PC-3 (cell line): ENCODE results near the gene HTD2. TPM values are rescaled to one million over a fixed set of nuclear protein-coding genes. Genes with fewer than 3 reads are reported as not detected.
A peak's percentile ranks its signal among the peaks of the same experiment; 100 is the strongest.

Experiments
- ATAC-seq: fragments of 200-7000 bp; cut with Tn5 transposase; 2 replicates; pipeline ENCODE4 v1.9.1; 2020; ENCODE audit warnings: mild to moderate bottlenecking, moderate library complexity
- BruUV-seq: library from RNA; stranded (reverse); fragments of 400-500 nt; replicated peaks from 2 replicates; lab custom pipeline; 2021; lab: Mats Ljungman, UMichigan
- CTCF ChIA-PET: fragments of 300-600 bp; sonication (Branson Sonifier 250); formaldehyde crosslinking; loops from one replicate; lab custom pipeline; 2022; ENCODE audit warnings: antibody characterized with exemption; lab: Charles Lee
- POLR2A ChIA-PET: fragments of 300-600 bp; sonication (Branson Sonifier 250); formaldehyde crosslinking; loops from one replicate; lab custom pipeline; 2022; ENCODE audit warnings: antibody characterized with exemption; ENCODE audit not compliant: unreplicated experiment; lab: Charles Lee
- DNase-seq: peaks from one replicate; pipeline ENCODE4 v3.0.0-alpha.2; 2015
- H2AFZ ChIP-seq: fragments of 300-600 bp; sonication (generic); 2 replicates; pipeline ENCODE4 v1.6.0; 2016; ENCODE audit warnings: antibody characterized with exemption, low read length
- H3F3A ChIP-seq: fragments of 300-600 bp; sonication (generic); one replicate; pipeline ENCODE4 v1.6.0; 2017; ENCODE audit warnings: antibody characterized with exemption, low read length, control low read depth, mild to moderate bottlenecking; ENCODE audit not compliant: unreplicated experiment
- H3K27ac ChIP-seq: fragments of 300-600 bp; sonication (generic); 2 replicates; pipeline ENCODE4 v1.5.1; 2016; ENCODE audit warnings: mild to moderate bottlenecking, low read length
- H3K27me3 ChIP-seq: fragments of 300-600 bp; sonication (generic); 2 replicates; pipeline ENCODE4 v1.6.1; 2016; ENCODE audit warnings: low read length, mixed read lengths
- H3K36me3 ChIP-seq: fragments of 300-600 bp; sonication (generic); 2 replicates; pipeline ENCODE4 v1.6.1; 2016; ENCODE audit warnings: low read depth, mixed run types, low read length, mixed read lengths
- H3K4me1 ChIP-seq: fragments of 300-600 bp; sonication (generic); 2 replicates; pipeline ENCODE4 v1.5.1; 2016; ENCODE audit warnings: low read length; ENCODE audit not compliant: insufficient read depth
- H3K4me2 ChIP-seq: fragments of 300-600 bp; sonication (generic); 2 replicates; pipeline ENCODE4 v1.6.0; 2016; ENCODE audit warnings: low read length
- H3K4me3 ChIP-seq: fragments of 300-600 bp; sonication (generic); 2 replicates; pipeline ENCODE4 v1.5.1; 2016; ENCODE audit warnings: mild to moderate bottlenecking, low read length, mixed read lengths
- H3K79me2 ChIP-seq: fragments of 300-600 bp; sonication (generic); 2 replicates; pipeline ENCODE4 v1.6.1; 2017; ENCODE audit warnings: low read length, mixed read lengths
- H3K9ac ChIP-seq: fragments of 300-600 bp; sonication (generic); 2 replicates; pipeline ENCODE4 v1.6.0; 2016; ENCODE audit warnings: mild to moderate bottlenecking, low read length
- H3K9me2 ChIP-seq: fragments of 300-600 bp; sonication (generic); replicated peaks from 2 replicates; pipeline ENCODE4 v1.6.1; 2016; ENCODE audit warnings: mixed run types, low read length, mixed read lengths
- H3K9me3 ChIP-seq: fragments of 300-600 bp; sonication (generic); 2 replicates; pipeline ENCODE4 v1.6.1; 2016; ENCODE audit warnings: low read length, mixed read lengths
- H4K20me1 ChIP-seq: fragments of 300-600 bp; sonication (generic); 2 replicates; pipeline ENCODE4 v1.6.1; 2016; ENCODE audit warnings: low read length, mixed read lengths
- EZH2 ChIP-seq: fragments of 300-600 bp; sonication (generic); IDR thresholded peaks from one replicate; pipeline ENCODE4 v1.6.1; 2017; ENCODE audit warnings: antibody characterized with exemption, mild to moderate bottlenecking, low read length; ENCODE audit not compliant: unreplicated experiment
- EZH2phosphoT487 ChIP-seq: fragments of 300-600 bp; sonication (generic); IDR thresholded peaks from 2 replicates; pipeline ENCODE4 v1.6.1; 2018; ENCODE audit warnings: mild to moderate bottlenecking, antibody characterized with exemption, low read length, borderline replicate concordance
- intact Hi-C: fragments of 100-400 bp; cut with micrococcal nuclease; formaldehyde crosslinking; loops from 2 replicates; pipeline ENCODE4 v1.9.0; 2023
- total RNA-seq: library from RNA; depleted of rRNA; stranded (reverse); fragments of >200 nt; gene quantifications from 2 replicates; pipeline ENCODE4 v1.2.3, GENCODE V29; 2014
- TF ChIP-seq, protein P1 (sequence below): fragments of 300-600 bp; sonication (generic); conservative IDR thresholded peaks from 2 replicates; pipeline ENCODE4 v1.5.1; 2017; ENCODE audit warnings: antibody characterized with exemption, low read depth, mild to moderate bottlenecking, low read length

HTD2 gene
- total RNA-seq, 1 experiment from 2014 or later, result 6.9 TPM

DNA sequence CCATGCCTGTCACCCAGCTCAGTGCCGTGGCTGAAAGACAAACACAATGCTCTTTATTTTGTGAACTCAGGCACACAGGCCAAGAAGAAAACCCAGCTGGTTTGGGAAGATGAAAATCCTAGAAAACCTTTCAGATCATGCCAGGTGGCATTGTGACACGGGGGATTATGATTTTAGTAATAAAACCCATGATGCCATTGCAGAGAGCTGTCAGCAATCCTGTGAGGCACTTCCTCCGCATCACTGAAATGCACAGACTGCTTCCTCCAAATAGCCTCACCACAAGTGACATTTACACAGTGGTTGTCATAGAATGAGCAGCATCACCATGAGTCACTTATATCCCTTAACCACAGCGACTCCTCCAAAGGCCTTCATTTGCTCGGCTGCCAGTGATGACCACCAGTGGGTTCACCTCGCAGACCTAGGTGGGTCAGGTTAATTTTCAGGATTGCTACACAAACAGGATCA, 46.0 kb upstream of the HTD2 start:
- peak; percentile 96 for DNase-seq
- Histone ChIP-seq H3K9ac (peak overlapping the region; percentile 61), H3K9me3 (no peaks in the 10 kb centered on the region), H3K27me3 (no peaks in the 10 kb centered on the region), H3K79me2 (no peaks in the 10 kb centered on the region), H2AFZ (peak overlapping the region; percentile 50), H3K36me3 (no peaks in the 10 kb centered on the region; the same call in 1 of the 2 replicates), H3K4me2 (peak overlapping the region; percentile 68), H3K9me2 (no peaks in the 10 kb centered on the region), H3F3A (peaks cover 15% of the 10 kb centered on the region), H3K4me1 (peaks cover 20% of the 10 kb centered on the region), H4K20me1 (no peaks in the 10 kb centered on the region), H3K4me3 (peak overlapping the region; percentile 30; the same call in 1 of the 2 replicates), H3K27ac (peak overlapping the region; percentile 96)
- ChIA-PET CTCF (interaction anchor here (0.7 to 0.8 kb wide), 2 partner anchors 43 to 46 kb away, joined by 3 to 5 read pairs; partner anchors contain the start of genes HTD2 and RPP14), POLR2A (no interaction called here)
- ATAC-seq, result peak; percentile 99
- intact Hi-C loops, result loop anchor here (2.0 kb wide), 1 partner anchor 43 kb away; no protein-coding TSS in a partner anchor
- BruUV-seq, result no TSS peak
- TF ChIP-seq EZH2, result no peak
- TF ChIP-seq, protein P1, sequence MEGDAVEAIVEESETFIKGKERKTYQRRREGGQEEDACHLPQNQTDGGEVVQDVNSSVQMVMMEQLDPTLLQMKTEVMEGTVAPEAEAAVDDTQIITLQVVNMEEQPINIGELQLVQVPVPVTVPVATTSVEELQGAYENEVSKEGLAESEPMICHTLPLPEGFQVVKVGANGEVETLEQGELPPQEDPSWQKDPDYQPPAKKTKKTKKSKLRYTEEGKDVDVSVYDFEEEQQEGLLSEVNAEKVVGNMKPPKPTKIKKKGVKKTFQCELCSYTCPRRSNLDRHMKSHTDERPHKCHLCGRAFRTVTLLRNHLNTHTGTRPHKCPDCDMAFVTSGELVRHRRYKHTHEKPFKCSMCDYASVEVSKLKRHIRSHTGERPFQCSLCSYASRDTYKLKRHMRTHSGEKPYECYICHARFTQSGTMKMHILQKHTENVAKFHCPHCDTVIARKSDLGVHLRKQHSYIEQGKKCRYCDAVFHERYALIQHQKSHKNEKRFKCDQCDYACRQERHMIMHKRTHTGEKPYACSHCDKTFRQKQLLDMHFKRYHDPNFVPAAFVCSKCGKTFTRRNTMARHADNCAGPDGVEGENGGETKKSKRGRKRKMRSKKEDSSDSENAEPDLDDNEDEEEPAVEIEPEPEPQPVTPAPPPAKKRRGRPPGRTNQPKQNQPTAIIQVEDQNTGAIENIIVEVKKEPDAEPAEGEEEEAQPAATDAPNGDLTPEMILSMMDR, result no peak
- no peak for TF ChIP-seq EZH2phosphoT487

DNA sequence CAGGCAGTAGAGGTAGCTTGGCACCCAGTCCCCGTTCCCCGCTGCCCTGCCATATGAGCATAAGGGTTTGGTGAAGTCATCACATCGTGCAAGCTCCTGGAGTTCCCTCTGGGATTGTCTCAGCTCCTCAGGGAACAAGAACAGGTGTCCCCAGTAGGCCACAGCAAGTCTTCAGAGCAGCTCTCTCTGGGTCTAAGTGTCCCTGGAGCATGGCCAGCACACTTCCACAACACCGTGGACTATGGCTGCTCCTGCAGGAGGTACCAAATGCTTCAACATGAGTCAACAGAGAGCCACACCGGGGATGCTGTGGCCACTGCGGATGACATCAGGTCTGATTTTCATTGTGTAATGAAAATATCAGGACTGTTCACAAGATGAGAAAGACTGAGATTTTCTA, 45.6 kb upstream of the HTD2 start:
- CTCF ChIA-PET, result interaction anchor here (0.7 to 0.8 kb wide), 2 partner anchors 43 to 45 kb away, joined by 3 to 5 read pairs; partner anchors contain the start of genes HTD2 and RPP14
- Histone ChIP-seq H3K9me2 (no peaks in the 10 kb centered on the region), H3K4me1 (peaks cover 20% of the 10 kb centered on the region), H3K4me2 (peak overlapping the region; percentile 68), H3K9me3 (no peaks in the 10 kb centered on the region), H3K4me3 (peak overlapping the region; percentile 30), H2AFZ (peak overlapping the region; percentile 50), H3K79me2 (no peaks in the 10 kb centered on the region), H3K9ac (peak overlapping the region; percentile 61), H3F3A (peaks cover 15% of the 10 kb centered on the region), H4K20me1 (no peaks in the 10 kb centered on the region), H3K36me3 (no peaks in the 10 kb centered on the region; the same call in 1 of the 2 replicates), H3K27me3 (no peaks in the 10 kb centered on the region), H3K27ac (peak overlapping the region; percentile 96)
- DNase-seq (no peak), ATAC-seq (peak; percentile 61)
- intact Hi-C loops, result loop anchor here (2.0 kb wide), 1 partner anchor 44 kb away; no protein-coding TSS in a partner anchor
- TF ChIP-seq EZH2 (no peak), EZH2phosphoT487 (no peak)
- no TSS peak for BruUV-seq
- POLR2A ChIA-PET, result no interaction called here

DNA sequence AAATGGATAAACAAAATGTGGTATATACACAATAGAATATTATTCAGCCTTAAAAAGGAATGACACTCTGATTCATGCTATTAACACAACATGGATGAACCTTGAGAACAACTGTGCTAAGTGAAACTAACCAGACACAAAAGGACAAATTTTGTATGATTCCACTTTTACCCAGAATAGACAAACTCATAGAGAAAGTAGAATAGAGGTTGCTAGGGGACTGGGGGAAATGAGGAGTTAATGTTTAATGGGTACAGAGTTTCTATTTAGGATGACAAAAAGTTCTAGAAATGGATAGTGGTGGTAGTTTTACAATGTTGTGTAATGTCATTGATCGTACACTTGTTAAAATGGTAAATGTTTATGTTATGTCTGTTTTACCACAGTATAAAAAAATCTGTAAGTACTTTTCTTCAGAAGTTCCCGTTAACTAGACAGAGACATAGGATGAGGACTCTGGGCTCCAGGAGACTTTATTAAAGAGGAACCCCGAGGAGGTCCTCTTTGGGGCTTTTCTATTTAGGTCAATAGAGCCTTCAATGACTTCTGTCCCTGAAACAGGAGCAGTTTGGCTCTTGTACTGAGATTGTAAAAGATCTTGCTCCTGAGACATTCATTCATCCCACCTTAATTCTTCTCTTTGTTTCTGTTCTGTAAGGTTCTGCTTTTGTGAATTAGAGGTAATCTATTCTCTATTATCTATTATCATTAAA, 44.2 kb upstream of the HTD2 start:
- POLR2A ChIA-PET, result no interaction called here
- Histone ChIP-seq H3K9me3 (no peaks in the 10 kb centered on the region), H2AFZ (no peak overlapping the region), H3K79me2 (no peaks in the 10 kb centered on the region), H3K4me1 (peaks cover 20% of the 10 kb centered on the region), H3K36me3 (no peaks in the 10 kb centered on the region; the same call in 1 of the 2 replicates), H3K4me3 (no peak overlapping the region), H3K4me2 (no peak overlapping the region), H3K9me2 (no peaks in the 10 kb centered on the region), H3K27me3 (no peaks in the 10 kb centered on the region), H3K9ac (no peak overlapping the region), H4K20me1 (no peaks in the 10 kb centered on the region), H3F3A (peaks cover 15% of the 10 kb centered on the region), H3K27ac (no peak overlapping the region)
- BruUV-seq, result no TSS peak
- ATAC-seq (no peak), DNase-seq (no peak)
- CTCF ChIA-PET, result no interaction called here
- TF ChIP-seq EZH2 (no peak), EZH2phosphoT487 (no peak)
- TF ChIP-seq, protein P1, result no peak
- intact Hi-C loops, result loop anchor here (2.0 kb wide), 1 partner anchor 45 kb away; no protein-coding TSS in a partner anchor
